ENCODE measurements around the gene UBE2V1.

GRCh38 chr20:50110141-50111047 is 2.6 kb downstream of the UBE2V1 start:
- no peak for TF ChIP-seq CTCF (IDR thresholded peaks at IDR 0.05)
- no peak for TF ChIP-seq POLR2A (IDR thresholded peaks at IDR 0.05)
